Activated CD4-positive, alpha-beta T cell treated with anti-CD3 and anti-CD28 coated beads, Interleukin-2, amount 50 U/mL, for 4 hours (primary cell): ENCODE measurements around the gene AOPEP.
A peak's percentile ranks its signal among the peaks of the same experiment; 100 is the strongest.

Experiments
- DNase-seq, 2 experiments: peaks; one replicate each; pipeline ENCODE4 v3.0.0-alpha.2; 2020

The AOPEP gene

GRCh38 chr9:94761481-94761880 lies 35.0 kb downstream of the AOPEP start:
- no peak for DNase-seq

GRCh38 chr9:94767331-94768072 lies 41.0 kb downstream of the AOPEP start:
- no peak for DNase-seq

GRCh38 chr9:94768766-94769165 lies 42.3 kb downstream of the AOPEP start:
- no peak for DNase-seq

GRCh38 chr9:94770334-94770733 lies 43.8 kb downstream of the AOPEP start:
- DNase-seq = no peak

- DNase-seq = no peak
Observed at GRCh38 chr9:94771096-94771495, 44.6 kb downstream of the AOPEP start.

GRCh38 chr9:94772144-94772543 lies 45.6 kb downstream of the AOPEP start:
- DNase-seq = no peak

GRCh38 chr9:94772639-94773303 lies 46.3 kb downstream of the AOPEP start:
- DNase-seq = no peak

GRCh38 chr9:94773655-94774054 lies 47.2 kb downstream of the AOPEP start:
- DNase-seq = no peak

GRCh38 chr9:94778013-94778412 lies 51.5 kb downstream of the AOPEP start:
- no peak for DNase-seq

- no peak for DNase-seq
Observed at GRCh38 chr9:94779031-94779430, 52.5 kb downstream of the AOPEP start.

- no peak for DNase-seq
Observed at GRCh38 chr9:94779693-94780290, 53.3 kb downstream of the AOPEP start.

GRCh38 chr9:94780516-94780950 lies 54.0 kb downstream of the AOPEP start:
- peak in 1 of 2 experiments; percentile 4 for DNase-seq

GRCh38 chr9:94782355-94783101 lies 56.0 kb downstream of the AOPEP start:
- no peak for DNase-seq

- peak; percentile 16 to 24 for DNase-seq
Observed at GRCh38 chr9:94783102-94783682, 56.7 kb downstream of the AOPEP start.

GRCh38 chr9:94783928-94784327 lies 57.4 kb downstream of the AOPEP start:
- no peak for DNase-seq

GRCh38 chr9:94785215-94786169 lies 59.0 kb downstream of the AOPEP start:
- no peak for DNase-seq

GRCh38 chr9:94786586-94786985 lies 60.1 kb downstream of the AOPEP start:
- DNase-seq = no peak

- no peak for DNase-seq
Observed at GRCh38 chr9:94787266-94787665, 60.8 kb downstream of the AOPEP start.

GRCh38 chr9:94788570-94789105 lies 62.1 kb downstream of the AOPEP start:
- no peak for DNase-seq

- no peak for DNase-seq
Observed at GRCh38 chr9:94791435-94791834, 64.9 kb downstream of the AOPEP start.

GRCh38 chr9:94792511-94792910 lies 66.0 kb downstream of the AOPEP start:
- no peak for DNase-seq
